Stomach (tissue), 4 donors: ENCODE data around the gene FAM131A.

ENCODE experiments used
- POLR2A ChIP-seq, 4 donors: fragments of 450-650 bp; IDR thresholded peaks; one replicate each; pipeline ENCODE4 v1.6.1; 2016; ENCODE audit warnings: antibody characterized with exemption in 4 of 4, control low read depth in 2 of 4, mild to moderate bottlenecking in 1 of 4, moderate library complexity in 1 of 4
- POLR2AphosphoS5 ChIP-seq, 3 donors: sonication (generic); formaldehyde crosslinking; IDR thresholded peaks; one replicate each; pipeline ENCODE4 v1.6.1; 2016; ENCODE audit warnings: antibody characterized with exemption in 3 of 3
- TF ChIP-seq, protein P1 (sequence below), 7 experiments: fragments of 450-650 bp in 4 of 7; fragments of 200-600 bp in 3 of 7; sonication (generic) in 3 of 7; IDR thresholded peaks; one replicate each; pipeline ENCODE4 v1.5.1; 2016 to 2019; ENCODE audit warnings: antibody characterized with exemption in 7 of 7, control low read depth in 2 of 7, mild to moderate bottlenecking in 1 of 7

- TF ChIP-seq POLR2A (IDR thresholded peaks at IDR 0.05) (no peak), POLR2AphosphoS5 (IDR thresholded peaks at IDR 0.05) (no peak)
- TF ChIP-seq, protein P1, sequence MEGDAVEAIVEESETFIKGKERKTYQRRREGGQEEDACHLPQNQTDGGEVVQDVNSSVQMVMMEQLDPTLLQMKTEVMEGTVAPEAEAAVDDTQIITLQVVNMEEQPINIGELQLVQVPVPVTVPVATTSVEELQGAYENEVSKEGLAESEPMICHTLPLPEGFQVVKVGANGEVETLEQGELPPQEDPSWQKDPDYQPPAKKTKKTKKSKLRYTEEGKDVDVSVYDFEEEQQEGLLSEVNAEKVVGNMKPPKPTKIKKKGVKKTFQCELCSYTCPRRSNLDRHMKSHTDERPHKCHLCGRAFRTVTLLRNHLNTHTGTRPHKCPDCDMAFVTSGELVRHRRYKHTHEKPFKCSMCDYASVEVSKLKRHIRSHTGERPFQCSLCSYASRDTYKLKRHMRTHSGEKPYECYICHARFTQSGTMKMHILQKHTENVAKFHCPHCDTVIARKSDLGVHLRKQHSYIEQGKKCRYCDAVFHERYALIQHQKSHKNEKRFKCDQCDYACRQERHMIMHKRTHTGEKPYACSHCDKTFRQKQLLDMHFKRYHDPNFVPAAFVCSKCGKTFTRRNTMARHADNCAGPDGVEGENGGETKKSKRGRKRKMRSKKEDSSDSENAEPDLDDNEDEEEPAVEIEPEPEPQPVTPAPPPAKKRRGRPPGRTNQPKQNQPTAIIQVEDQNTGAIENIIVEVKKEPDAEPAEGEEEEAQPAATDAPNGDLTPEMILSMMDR (IDR thresholded peaks at IDR 0.05) = no peak
Observed at GRCh38 chr3:184377374-184377773, 40.0 kb downstream of the FAM131A start.
